WTC11 (cell line): ENCODE results near the gene NHERF1. TPM values are rescaled to one million over a fixed set of nuclear protein-coding genes. Genes with fewer than 3 reads are reported as not detected.

ENCODE experiments used
- ATAC-seq: fragments of 200-7000 bp; cut with Tn5 transposase; 2 replicates; pipeline ENCODE4 v1.10.0; 2021; ENCODE audit warnings: mild to moderate bottlenecking, moderate library complexity
- CTCF ChIA-PET: fragments of 300-600 bp; sonication (Branson Sonifier 250); formaldehyde crosslinking; loops from one replicate; lab custom pipeline; 2021; ENCODE audit warnings: antibody characterized with exemption; lab: Charles Lee
- POLR2A ChIA-PET: fragments of 350-600 bp; sonication (Branson Sonifier 250); formaldehyde crosslinking; loops from one replicate; lab custom pipeline; 2021; ENCODE audit warnings: antibody characterized with exemption; lab: Charles Lee
- DNase-seq: peaks from one replicate; pipeline ENCODE4 v3.0.0; 2021; ENCODE audit warnings: low spot score
- H3K27ac Mint-ChIP-seq: 2 replicates; pipeline ENCODE4 v1.8.0; 2021; ENCODE audit warnings: mixed read lengths
- H3K27me3 Mint-ChIP-seq: 2 replicates; pipeline ENCODE4 v1.8.0; 2021; ENCODE audit warnings: low read depth, mild to moderate bottlenecking, moderate library complexity, mixed read lengths
- H3K36me3 Mint-ChIP-seq: 2 replicates; pipeline ENCODE4 v1.8.0; 2021; ENCODE audit warnings: mixed read lengths
- H3K4me1 Mint-ChIP-seq: 2 replicates; pipeline ENCODE4 v1.8.0; 2022; ENCODE audit warnings: mixed read lengths
- H3K4me3 Mint-ChIP-seq: 2 replicates; pipeline ENCODE4 v1.8.0; 2021; ENCODE audit warnings: mild to moderate bottlenecking, moderate library complexity, mixed read lengths
- H3K9me3 Mint-ChIP-seq: 2 replicates; pipeline ENCODE4 v1.8.0; 2021; ENCODE audit warnings: mixed read lengths
- AR ChIP-seq: fragments of 250-450 bp; sonication (Bioruptor Pico); IDR thresholded peaks from 2 replicates; pipeline ENCODE4 v1.9.0; 2021; ENCODE audit warnings: mild to moderate bottlenecking
- ATF1 ChIP-seq: sonication (generic); formaldehyde crosslinking; IDR thresholded peaks from 2 replicates; pipeline ENCODE4 v1.8.1; 2023; ENCODE audit warnings: mild to moderate bottlenecking, moderate library complexity, missing genetic modification reagents
- CBFB ChIP-seq: sonication (generic); formaldehyde crosslinking; IDR thresholded peaks from 2 replicates; pipeline ENCODE4 v1.8.1; 2022; ENCODE audit warnings: mild to moderate bottlenecking, low read depth, missing genetic modification reagents
- CREB1 ChIP-seq: sonication (generic); formaldehyde crosslinking; IDR thresholded peaks from 2 replicates; pipeline ENCODE4 v1.8.0; 2023; ENCODE audit warnings: mild to moderate bottlenecking, missing genetic modification reagents
- CREM ChIP-seq: sonication (generic); formaldehyde crosslinking; IDR thresholded peaks from 2 replicates; pipeline ENCODE4 v1.8.1; 2022; ENCODE audit warnings: mild to moderate bottlenecking, missing genetic modification reagents, moderate library complexity
- CTCF ChIP-seq: fragments of 200-600 bp; IDR thresholded peaks from 2 replicates; pipeline ENCODE4 v1.8.0; 2022; ENCODE audit warnings: antibody characterized with exemption
- E2F4 ChIP-seq: sonication (generic); formaldehyde crosslinking; IDR thresholded peaks from 2 replicates; pipeline ENCODE4 v1.8.1; 2022; ENCODE audit warnings: low read depth, mild to moderate bottlenecking, moderate library complexity, missing genetic modification reagents, borderline replicate concordance
- E2F5 ChIP-seq: sonication (generic); formaldehyde crosslinking; IDR thresholded peaks from 2 replicates; pipeline ENCODE4 v1.8.1; 2022; ENCODE audit warnings: mild to moderate bottlenecking, moderate library complexity, missing genetic modification reagents
- FOXJ3 ChIP-seq: sonication (generic); formaldehyde crosslinking; IDR thresholded peaks from 2 replicates; pipeline ENCODE4 v1.9.0; 2021; ENCODE audit warnings: missing genetic modification reagents, mild to moderate bottlenecking, borderline replicate concordance
- GABPB1 ChIP-seq: sonication (generic); formaldehyde crosslinking; IDR thresholded peaks from 2 replicates; pipeline ENCODE4 v1.8.1; 2023; ENCODE audit warnings: mild to moderate bottlenecking, missing genetic modification reagents
- GTF2I ChIP-seq: fragments of 250-450 bp; sonication (Bioruptor Pico); conservative IDR thresholded peaks from 2 replicates; pipeline ENCODE4 v1.4.0; 2021; ENCODE audit warnings: mild to moderate bottlenecking
- HMGXB4 ChIP-seq: sonication (generic); formaldehyde crosslinking; IDR thresholded peaks from 2 replicates; pipeline ENCODE4 v1.8.1; 2023; ENCODE audit warnings: mild to moderate bottlenecking, moderate library complexity, missing genetic modification reagents
- RELA ChIP-seq: sonication (generic); formaldehyde crosslinking; IDR thresholded peaks from 2 replicates; pipeline ENCODE4 v1.8.1; 2022; ENCODE audit warnings: missing genetic modification reagents, mild to moderate bottlenecking, borderline replicate concordance
- SOX15 ChIP-seq: fragments of 250-450 bp; sonication (Bioruptor Pico); IDR thresholded peaks from 2 replicates; pipeline ENCODE4 v1.9.0; 2021; ENCODE audit warnings: mild to moderate bottlenecking
- TEAD4 ChIP-seq: sonication (generic); formaldehyde crosslinking; IDR thresholded peaks from 2 replicates; pipeline ENCODE4 v1.8.0; 2022; ENCODE audit warnings: mild to moderate bottlenecking, missing genetic modification reagents
- ZNF138 ChIP-seq: sonication (generic); formaldehyde crosslinking; conservative IDR thresholded peaks from 2 replicates; pipeline ENCODE4 v1.8.1; 2022; ENCODE audit warnings: mild to moderate bottlenecking, moderate library complexity, missing genetic modification reagents
- total RNA-seq: library from RNA; stranded (reverse); gene quantifications from 3 replicates; pipeline ENCODE4 v1.2.3, GENCODE V29; 2021
- TF ChIP-seq, protein P1 (sequence below): fragments of 250-450 bp; sonication (Bioruptor Pico); IDR thresholded peaks from 2 replicates; pipeline ENCODE4 v1.8.0; 2021; ENCODE audit warnings: mild to moderate bottlenecking

Gene NHERF1
- total RNA-seq, 1 experiment from 2014 or later = 111 TPM

- CTCF ChIA-PET = interaction anchor here (0.6 to 1.8 kb wide), 14 partner anchors 10 to 146 kb away, joined by 3 to 18 read pairs (median 4); no protein-coding TSS in a partner anchor
- DNase-seq = peak; percentile 72
- H3K4me3 Mint-ChIP-seq = no peak overlapping the region
Measured at GRCh38 chr17:74815550-74816370, 67.3 kb downstream of the NHERF1 start.

DNA sequence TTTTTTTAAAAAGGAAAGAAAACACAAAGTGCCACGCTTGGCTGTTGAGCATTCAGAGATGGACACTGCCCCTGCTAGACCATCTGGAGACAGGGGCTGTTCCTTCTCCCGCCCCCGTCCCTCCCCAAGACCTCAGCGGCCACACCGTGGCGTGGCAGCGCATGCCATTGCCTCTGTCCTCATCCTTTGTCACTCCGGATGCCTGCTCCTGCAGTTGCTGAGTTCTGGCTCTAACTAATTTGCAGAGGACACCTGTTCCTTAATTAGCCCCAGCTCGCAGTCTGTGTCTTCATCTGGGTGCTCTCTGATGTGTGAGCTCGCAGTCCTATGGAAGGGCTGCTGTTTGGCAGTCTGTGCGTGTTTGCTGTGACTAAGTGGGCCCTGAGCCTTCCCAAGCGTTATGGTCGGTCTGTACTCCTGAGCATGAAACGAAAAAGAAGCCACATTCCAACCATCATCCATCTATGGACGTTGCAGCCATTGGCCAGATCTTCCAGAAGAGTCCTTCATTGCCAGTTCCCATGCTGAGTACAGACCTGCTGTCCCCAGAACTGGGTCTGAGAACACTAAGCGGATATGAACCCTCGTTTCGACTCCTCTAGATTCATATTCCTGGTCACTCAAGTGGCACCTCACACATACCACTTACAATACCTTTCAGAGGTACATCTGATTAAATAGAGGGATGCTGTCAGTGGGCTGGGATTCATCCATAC lies 68.6 kb downstream of the NHERF1 start:
- Mint-ChIP-seq H3K36me3 (no peaks in the 10 kb centered on the region; the same call in 1 of the 2 replicates), H3K9me3 (no peaks in the 10 kb centered on the region)
- CTCF ChIA-PET = interaction anchor here (0.5 to 1.8 kb wide), 17 partner anchors 8 to 145 kb away, joined by 3 to 18 read pairs (median 3); no protein-coding TSS in a partner anchor
- no peak for DNase-seq
- no peak for TF ChIP-seq RELA
- TF ChIP-seq, all 79 proteins: peak for 0
- Mint-ChIP-seq H3K4me1 (peaks cover 6% of the 10 kb centered on the region), H3K27me3 (peaks cover 2% of the 10 kb centered on the region; the same call in 1 of the 2 replicates), H3K4me3 (no peak overlapping the region), H3K27ac (no peak overlapping the region)
- no peak for ATAC-seq
- POLR2A ChIA-PET = no interaction called here

More at GRCh38 chr17:74815550-74816370, 67.3 kb downstream of the NHERF1 start:
- Mint-ChIP-seq H3K27me3 (peaks cover 2% of the 10 kb centered on the region; the same call in 1 of the 2 replicates), H3K36me3 (no peaks in the 10 kb centered on the region; the same call in 1 of the 2 replicates), H3K4me1 (peaks cover 8% of the 10 kb centered on the region), H3K27ac (no peak overlapping the region)
- TF ChIP-seq E2F4 (no peak), SOX15 (CRISPR knock-in tag) (no peak), GABPB1 (CRISPR knock-in tag) (no peak), CTCF (peak; percentile 36; the same call in 1 of the 2 replicates)
- TF ChIP-seq, all 79 proteins: peak for 1
- H3K9me3 Mint-ChIP-seq = no peaks in the 10 kb centered on the region
- POLR2A ChIA-PET = no interaction called here
- ATAC-seq = peak; percentile 88

GRCh38 chr17:74818291-74818938 lies 70.0 kb downstream of the NHERF1 start:
- no peaks in the 10 kb centered on the region for H3K9me3 Mint-ChIP-seq
- H3K27me3 Mint-ChIP-seq = peaks cover 2% of the 10 kb centered on the region; the same call in 1 of the 2 replicates
- H3K4me1 Mint-ChIP-seq = no peaks in the 10 kb centered on the region
- ChIA-PET POLR2A (interaction anchor here (0.6 kb wide), 1 partner anchor 395 kb away, joined by 4 read pairs; no protein-coding TSS in a partner anchor), CTCF (interaction anchor here (1.1 to 1.6 kb wide), 6 partner anchors 25 to 101 kb away, joined by 3 to 9 read pairs (median 4); no protein-coding TSS in a partner anchor)
- no peaks in the 10 kb centered on the region; the same call in 1 of the 2 replicates for H3K36me3 Mint-ChIP-seq
- H3K27ac Mint-ChIP-seq = no peak overlapping the region; the same call in 1 of the 2 replicates
- H3K4me3 Mint-ChIP-seq = no peak overlapping the region
- no peak for DNase-seq
- no peak for ATAC-seq
- TF ChIP-seq CBFB (CRISPR knock-in tag) (no peak), FOXJ3 (CRISPR knock-in tag) (no peak), ZNF138 (CRISPR knock-in tag) (no peak), CREB1 (CRISPR knock-in tag) (no peak), E2F5 (CRISPR knock-in tag) (no peak), TEAD4 (no peak), AR (no peak), CREM (CRISPR knock-in tag) (no peak), HMGXB4 (CRISPR knock-in tag) (no peak), ATF1 (CRISPR knock-in tag) (no peak), GTF2I (no peak)
- TF ChIP-seq, protein P1, sequence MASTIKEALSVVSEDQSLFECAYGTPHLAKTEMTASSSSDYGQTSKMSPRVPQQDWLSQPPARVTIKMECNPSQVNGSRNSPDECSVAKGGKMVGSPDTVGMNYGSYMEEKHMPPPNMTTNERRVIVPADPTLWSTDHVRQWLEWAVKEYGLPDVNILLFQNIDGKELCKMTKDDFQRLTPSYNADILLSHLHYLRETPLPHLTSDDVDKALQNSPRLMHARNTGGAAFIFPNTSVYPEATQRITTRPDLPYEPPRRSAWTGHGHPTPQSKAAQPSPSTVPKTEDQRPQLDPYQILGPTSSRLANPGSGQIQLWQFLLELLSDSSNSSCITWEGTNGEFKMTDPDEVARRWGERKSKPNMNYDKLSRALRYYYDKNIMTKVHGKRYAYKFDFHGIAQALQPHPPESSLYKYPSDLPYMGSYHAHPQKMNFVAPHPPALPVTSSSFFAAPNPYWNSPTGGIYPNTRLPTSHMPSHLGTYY = no peak
